Cardiac septum (tissue), 1 donor: ENCODE measurements around the gene ZFPL1. TPM values are rescaled to one million over a fixed set of nuclear protein-coding genes. Genes with fewer than 3 reads are reported as not detected.

Experiments
- DNase-seq: peaks from one replicate; pipeline ENCODE4 v3.0.0-alpha.2; 2020; ENCODE audit warnings: low spot score
- intact Hi-C: fragments of 100-400 bp; cut with DNase I; formaldehyde crosslinking; loops from one replicate; pipeline ENCODE4 v1.14.0; 2022
- total RNA-seq: library from RNA; stranded (reverse); fragmentation: NEBNext Ultra II Directional; extraction: Animal tissue kit (Norgen Biotek cat#: 25700); gene quantifications from one replicate; pipeline ENCODE4 v1.2.1, GENCODE V29; 2021
- donor health status: DM: no; HTN: no; CAD: no.

The ZFPL1 gene
- total RNA-seq, 1 donor from 2014 or later: 23.5 TPM

GRCh38 chr11:65059523-65059922 is 24.5 kb upstream of the ZFPL1 start:
- intact Hi-C loops: no loop called here
- DNase-seq: no peak

DNA sequence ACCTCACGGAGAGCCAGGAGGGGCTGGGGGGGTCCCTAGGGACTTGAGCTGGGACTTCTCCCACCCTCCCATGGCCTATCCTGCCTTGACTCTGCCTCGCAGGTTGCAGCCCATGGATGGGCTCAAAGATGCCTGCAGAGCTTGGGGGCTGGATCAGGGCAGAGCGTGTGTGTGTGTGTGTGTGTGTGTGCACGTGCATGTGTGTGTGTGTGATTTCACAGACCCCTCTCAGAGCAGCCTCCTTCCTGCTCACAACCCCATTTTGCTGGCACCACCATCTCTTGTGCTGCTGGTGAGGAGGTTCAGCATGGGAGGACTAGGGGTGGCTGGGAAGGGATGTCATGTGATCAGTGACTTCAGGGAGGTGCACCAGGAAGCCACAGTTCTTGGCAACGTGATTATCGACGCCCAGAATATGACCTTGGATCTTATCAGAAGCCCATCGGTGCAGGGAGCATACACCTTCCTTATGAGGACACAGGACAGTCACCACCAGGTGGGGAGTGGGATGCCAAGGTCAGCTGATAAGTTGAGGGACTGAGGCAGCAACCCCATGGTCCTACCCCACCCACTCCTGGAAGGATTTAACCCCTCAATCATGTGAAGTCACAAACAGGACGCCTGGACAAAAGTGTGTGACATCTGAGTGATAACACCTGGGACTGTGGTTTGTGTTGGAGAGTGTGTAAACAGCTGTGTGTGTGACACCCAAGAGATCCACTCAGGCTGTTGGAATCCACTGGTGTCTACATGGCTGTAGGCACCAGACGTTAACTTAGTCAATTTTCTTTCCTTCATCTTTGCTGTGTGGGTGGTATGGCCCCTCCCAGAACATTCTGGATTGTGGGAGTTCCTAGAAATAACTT is 23.8 kb upstream of the ZFPL1 start:
- intact Hi-C loops: no loop called here
- DNase-seq: no peak

GRCh38 chr11:65060913-65061408 is 23.1 kb upstream of the ZFPL1 start:
- intact Hi-C loops: no loop called here
- DNase-seq: no peak

DNA sequence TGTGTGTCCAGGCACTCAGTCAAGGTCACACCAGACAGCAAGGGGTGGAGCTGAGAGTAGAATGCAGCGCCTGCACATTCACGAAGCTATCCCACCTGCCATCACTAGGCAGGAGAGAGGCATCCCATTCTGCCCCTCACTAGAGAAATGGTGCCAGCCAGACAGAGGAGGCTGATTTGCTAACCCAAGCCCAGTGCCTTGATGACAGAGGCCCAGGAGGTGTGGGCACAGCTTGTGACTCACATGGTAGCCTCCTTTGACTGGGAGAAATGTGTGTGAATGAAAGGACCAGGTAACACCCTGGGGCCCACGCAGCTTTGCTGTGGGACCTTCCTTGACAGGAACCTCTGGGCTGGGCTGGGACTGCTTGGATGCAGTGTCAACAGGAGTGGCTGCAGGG is 20.5 kb upstream of the ZFPL1 start:
- intact Hi-C loops: no loop called here
- DNase-seq: no peak

DNA sequence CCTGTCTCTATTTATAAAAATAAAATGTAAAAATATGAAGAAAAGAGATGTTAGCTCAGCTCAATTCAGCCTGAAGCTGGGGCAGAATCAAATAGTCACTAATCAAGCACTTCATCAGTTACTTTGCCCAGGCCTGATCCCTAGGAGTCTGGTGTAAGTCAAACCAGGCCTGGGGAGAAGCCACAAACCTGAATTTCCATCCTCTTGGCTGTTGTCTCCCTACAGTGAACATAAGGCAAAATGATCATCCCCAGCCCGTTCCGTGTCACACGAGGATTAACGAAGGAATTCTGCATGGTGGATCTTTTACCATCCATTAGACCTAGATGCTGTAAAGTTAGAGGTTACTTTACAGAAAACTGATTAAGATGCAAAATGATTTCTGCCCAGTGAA is 19.2 kb upstream of the ZFPL1 start:
- no peak for DNase-seq
- intact Hi-C loops: no loop called here

DNA sequence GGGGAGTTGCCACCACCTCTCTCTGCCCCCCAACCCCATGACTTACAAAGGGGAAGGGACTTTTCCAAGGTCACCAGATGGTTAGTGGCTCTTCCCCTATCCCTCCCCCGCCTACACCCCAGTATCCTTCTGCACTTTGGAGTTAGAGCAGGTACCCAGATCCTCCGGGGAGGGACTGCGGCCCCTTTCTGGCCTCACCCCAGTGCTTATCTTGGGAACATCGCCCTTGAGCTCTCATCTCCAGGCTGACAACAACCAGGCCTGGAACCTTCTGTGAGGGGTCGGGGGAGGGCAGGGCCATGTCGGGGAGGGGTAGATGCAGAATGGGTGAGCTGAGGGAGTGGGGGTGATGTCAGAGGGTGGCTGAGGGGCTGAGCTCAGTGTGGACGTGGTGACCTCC is 18.2 kb upstream of the ZFPL1 start:
- no peak for DNase-seq
- intact Hi-C loops: no loop called here

DNA sequence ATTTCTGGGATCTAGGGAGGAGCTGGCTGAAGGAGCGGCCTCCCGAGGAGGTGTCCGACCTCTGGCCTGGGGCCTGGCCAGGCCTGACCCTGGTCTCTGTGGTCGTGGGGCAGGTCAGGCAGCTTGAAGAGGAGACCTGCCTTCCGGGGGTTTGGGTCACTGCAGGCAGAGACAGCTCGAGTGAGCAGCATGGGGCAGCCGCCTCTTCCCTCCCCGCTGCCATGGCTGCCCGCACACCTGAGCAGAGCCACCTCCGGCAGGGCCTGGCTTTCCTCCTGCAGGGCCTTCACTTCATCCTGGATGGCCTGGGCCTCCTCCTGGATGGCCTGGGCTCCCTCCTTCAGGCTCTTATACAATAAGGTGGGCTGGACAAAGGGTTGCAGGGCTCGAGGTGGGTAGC is 17.7 kb upstream of the ZFPL1 start:
- DNase-seq: no peak
- intact Hi-C loops: no loop called here

DNA sequence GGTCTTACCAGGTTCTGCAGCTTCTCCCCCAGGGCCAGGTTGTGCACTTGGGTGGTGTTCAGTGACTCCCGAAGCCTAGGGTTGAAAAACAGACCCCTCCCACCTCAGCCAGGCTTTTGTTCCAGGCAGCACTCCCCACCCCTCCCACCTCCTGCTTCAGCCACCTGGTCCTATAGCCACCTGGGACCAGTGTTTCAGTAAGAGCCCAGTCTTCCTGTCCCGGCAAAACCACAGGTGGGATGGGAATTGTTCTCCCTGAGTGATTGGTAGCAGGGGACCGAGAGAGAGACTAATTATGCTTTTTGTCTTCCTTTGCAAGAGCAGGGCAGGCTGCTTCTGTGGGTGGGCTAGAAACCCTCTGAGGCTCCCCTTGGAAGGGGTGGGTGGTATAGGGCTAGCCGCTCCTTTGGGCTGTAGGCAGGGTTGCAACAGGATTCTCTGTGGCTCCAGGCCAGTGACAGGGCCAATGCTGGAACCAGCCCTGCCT is 17.2 kb upstream of the ZFPL1 start:
- DNase-seq: no peak
- intact Hi-C loops: no loop called here

- intact Hi-C loops: no loop called here
- DNase-seq: no peak
Observed at GRCh38 chr11:65067446-65067845, 16.6 kb upstream of the ZFPL1 start.

GRCh38 chr11:65069217-65069616 is 14.8 kb upstream of the ZFPL1 start:
- DNase-seq: no peak
- intact Hi-C loops: no loop called here

DNA sequence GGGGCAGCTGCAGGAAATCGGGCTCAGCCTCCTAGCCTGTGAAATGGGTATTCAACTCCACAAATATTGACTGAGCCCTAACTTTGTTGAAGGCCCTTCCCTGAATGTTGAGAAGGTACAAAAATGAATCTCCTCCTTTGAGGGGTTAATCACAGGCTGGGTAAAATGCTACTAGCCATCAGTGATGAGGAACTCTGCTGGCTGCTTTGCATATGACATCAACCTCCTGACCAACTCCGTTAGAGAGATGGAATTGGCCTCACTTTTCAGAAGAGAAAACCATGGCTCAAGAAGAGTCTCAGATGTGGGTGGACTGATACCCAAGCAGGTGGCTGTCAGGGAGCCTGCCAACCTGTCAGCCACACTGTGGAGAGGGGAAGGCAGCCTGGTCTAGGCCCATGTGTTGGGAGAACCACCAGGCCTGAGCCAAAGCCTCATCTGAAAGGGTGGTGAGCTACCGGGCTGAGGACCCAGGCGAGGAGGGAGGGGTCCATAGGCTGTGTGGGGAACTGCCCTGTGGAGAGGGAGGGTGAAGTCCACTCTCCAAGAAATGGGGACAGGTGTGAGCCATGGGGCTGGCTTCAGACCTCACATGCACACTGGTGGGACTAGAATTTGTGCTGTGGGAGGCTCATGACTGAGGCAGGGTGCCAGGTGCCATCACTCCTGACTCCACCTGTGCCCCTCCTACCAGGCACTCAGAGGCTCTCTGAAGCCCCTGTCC is 12.0 kb upstream of the ZFPL1 start:
- DNase-seq: no peak
- intact Hi-C loops: loop anchor here (10.0 kb wide), 1 partner anchor 227 kb away; the partner anchor contains the start of gene CDC42BPG

- no peak for DNase-seq
Observed at GRCh38 chr11:65072631-65072966, 11.4 kb upstream of the ZFPL1 start.

GRCh38 chr11:65077451-65077850 is 6.6 kb upstream of the ZFPL1 start:
- no peak for DNase-seq
- intact Hi-C loops: loop anchor here (10.0 kb wide), 1 partner anchor 233 kb away; the partner anchor contains the start of gene CDC42BPG

More at GRCh38 chr11:65072631-65072966, 11.4 kb upstream of the ZFPL1 start:
- intact Hi-C loops: loop anchor here (10.0 kb wide), 1 partner anchor 228 kb away; the partner anchor contains the start of gene CDC42BPG

DNA sequence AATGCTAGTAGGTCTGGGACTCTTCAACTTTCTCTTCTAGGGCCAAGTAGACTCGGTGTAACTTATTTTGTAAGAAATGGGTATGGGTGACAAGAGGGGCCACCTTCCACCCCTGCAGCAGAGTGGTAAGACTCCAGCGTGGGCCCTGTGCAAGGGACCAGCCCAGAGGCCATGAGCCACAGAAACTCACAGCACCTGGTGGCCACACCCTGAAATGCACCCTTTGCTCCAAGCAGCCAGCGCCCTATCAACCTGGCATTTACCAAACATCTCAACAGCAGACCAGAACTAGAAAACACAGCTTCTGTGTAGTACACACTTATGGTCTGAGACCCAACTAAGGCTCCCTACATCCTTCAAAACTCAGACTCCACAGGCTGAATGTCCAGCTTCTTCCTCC is 5.9 kb upstream of the ZFPL1 start:
- DNase-seq: no peak
- intact Hi-C loops: loop anchor here (10.0 kb wide), 1 partner anchor 233 kb away; the partner anchor contains the start of gene CDC42BPG

DNA sequence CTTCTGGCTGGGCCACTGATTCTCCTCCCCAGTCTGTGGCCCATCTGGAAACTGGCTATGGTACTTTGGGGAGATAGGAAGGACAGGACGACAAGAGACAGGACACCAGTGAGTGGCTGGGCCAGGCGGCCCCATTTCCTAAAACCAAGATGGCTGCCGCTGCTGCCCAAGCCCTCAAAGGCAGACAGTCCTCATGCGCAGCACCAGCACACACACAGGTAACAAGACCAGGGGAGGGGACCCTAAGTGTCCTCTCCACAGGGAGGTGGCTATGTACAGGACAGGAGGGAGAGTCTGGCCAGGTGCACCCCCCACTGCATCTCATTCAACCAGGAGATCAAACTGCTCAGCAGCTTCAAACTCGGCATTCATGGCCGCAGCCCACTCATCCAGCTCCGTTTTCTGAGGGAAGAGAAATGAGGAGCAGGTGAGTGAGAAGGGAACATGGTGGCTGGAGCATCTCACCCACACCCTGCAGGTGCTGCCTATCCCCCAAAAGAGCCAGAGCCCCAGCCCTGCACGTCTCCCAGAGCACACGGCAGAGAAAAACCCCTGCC is 5.2 kb upstream of the ZFPL1 start:
- intact Hi-C loops: loop anchor here (10.0 kb wide), 1 partner anchor 234 kb away; the partner anchor contains the start of gene CDC42BPG
- no peak for DNase-seq

GRCh38 chr11:65083134-65083833 is 738 bp upstream of the ZFPL1 start:
- intact Hi-C loops: loop anchor here (5.0 kb wide), 1 partner anchor 56 kb away; the partner anchor contains the start of gene SNX15
- no peak for DNase-seq

DNA sequence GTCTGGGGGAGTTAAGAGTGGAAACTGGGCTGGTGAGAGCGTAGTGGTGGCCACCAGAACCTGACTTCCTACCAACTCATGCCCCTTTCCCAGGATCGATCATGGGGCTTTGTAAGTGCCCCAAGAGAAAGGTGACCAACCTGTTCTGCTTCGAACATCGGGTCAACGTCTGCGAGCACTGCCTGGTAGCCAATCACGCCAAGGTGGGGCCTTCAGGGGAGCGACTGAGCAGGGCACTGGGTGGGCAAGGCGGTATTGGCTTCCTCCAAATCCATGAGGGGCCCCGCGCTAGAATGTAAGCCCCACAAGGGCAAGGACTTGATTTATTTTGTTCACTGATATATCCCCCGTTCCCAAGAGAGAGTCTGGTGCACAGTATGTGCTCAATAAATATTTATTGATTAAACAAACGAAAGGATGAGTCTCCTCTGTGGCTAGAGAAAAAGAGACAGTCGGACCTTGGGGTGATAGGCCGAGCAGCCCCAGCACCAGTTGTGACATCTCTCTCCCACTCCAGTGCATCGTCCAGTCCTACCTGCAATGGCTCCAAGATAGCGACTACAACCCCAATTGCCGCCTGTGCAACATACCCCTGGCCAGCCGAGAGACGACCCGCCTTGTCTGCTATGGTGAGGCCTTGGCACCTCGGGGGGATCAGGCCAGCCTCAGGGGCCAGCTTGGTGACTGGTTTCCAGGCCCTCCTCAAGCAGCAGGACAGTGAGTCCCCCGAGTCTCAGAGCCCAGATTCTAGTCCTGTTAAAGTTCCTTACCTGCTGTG is 765 bp downstream of the ZFPL1 start:
- DNase-seq: no peak

DNA sequence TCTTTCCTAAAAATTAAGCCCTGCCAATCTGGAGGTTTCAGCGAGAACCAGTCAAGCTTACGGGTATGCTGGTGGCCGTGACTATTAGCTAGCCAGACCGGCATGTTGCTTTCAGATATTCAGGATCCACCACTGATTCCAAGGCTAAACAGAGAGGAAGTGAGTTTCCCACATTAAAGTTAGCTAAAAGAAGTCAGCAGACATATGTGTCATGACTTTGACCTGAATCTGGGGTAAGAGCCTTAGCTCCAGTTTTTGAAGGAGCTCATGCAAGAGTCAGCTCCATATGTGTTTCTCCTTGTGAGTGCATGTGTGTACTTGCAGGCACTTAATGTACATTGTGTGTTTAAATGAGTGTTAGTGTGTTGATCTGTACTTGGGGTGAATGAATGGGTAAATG is 1.4 kb downstream of the ZFPL1 start:
- DNase-seq: no peak
- intact Hi-C loops: loop anchor here (2.0 kb wide), 1 partner anchor 31 kb away; the partner anchor contains the start of gene ZNHIT2

More for the DNA sequence above, 765 bp downstream of the ZFPL1 start:
- intact Hi-C loops: loop anchor here (1.0 to 5.0 kb wide), 3 partner anchors 12 to 57 kb away; partner anchors contain the start of genes SNX15, VPS51 and ZNHIT2
